Mononuclear cell (primary cell): Measurements from ENCODE around the gene OR10AG1. TPM values are rescaled to one million over a fixed set of nuclear protein-coding genes. Genes with fewer than 3 reads are reported as not detected.

Source experiments
- H3K27me3 ChIP-seq: 2 replicates; pipeline ENCODE4 v1.6.0; 2011; ENCODE audit warnings: low read length, control low read depth; ENCODE audit not compliant: insufficient read depth
- H3K4me1 ChIP-seq: 2 replicates; pipeline ENCODE4 v1.5.1; 2011; ENCODE audit warnings: mild to moderate bottlenecking, low read length, control low read depth; ENCODE audit not compliant: insufficient read depth
- H3K4me3 ChIP-seq: 2 replicates; pipeline ENCODE4 v1.5.1; 2011; ENCODE audit warnings: mild to moderate bottlenecking, low read length, moderate library complexity
- H3K9me3 ChIP-seq: 2 replicates; pipeline ENCODE4 v1.5.1; 2011; ENCODE audit warnings: low read depth, mild to moderate bottlenecking, control low read depth, low read length
- total RNA-seq: library from RNA; depleted of rRNA; stranded (reverse); fragments of >200 nt; gene quantifications from one replicate; pipeline ENCODE4 v1.2.3, GENCODE V29; 2012

OR10AG1 gene
- not detected for total RNA-seq

GRCh38 chr11:55969845-55970244 is at the start of gene OR10AG1:
TSS of gene OR10AG1 (minus strand) at chr11:55969945. CDS start at chr11:55969907, 38 bp downstream.
- Histone ChIP-seq H3K9me3 (no peaks in the 10 kb centered on the region), H3K4me1 (no peaks in the 10 kb centered on the region), H3K27me3 (no peaks in the 10 kb centered on the region), H3K4me3 (no peak within 1 kb of the TSS)

GRCh38 chr11:56013805-56014204 is 44.1 kb upstream of the OR10AG1 start:
- Histone ChIP-seq H3K4me1 (no peaks in the 10 kb centered on the region), H3K9me3 (peaks cover under 1% of the 10 kb centered on the region), H3K4me3 (no peak overlapping the region), H3K27me3 (no peaks in the 10 kb centered on the region)

- Histone ChIP-seq H3K9me3 (peaks cover 5% of the 10 kb centered on the region), H3K27me3 (no peaks in the 10 kb centered on the region), H3K4me3 (no peak overlapping the region), H3K4me1 (no peaks in the 10 kb centered on the region)
These were observed 41.0 kb upstream of the OR10AG1 start for GRCh38 chr11:56010716-56011115.

GRCh38 chr11:55994525-55994924 is 24.8 kb upstream of the OR10AG1 start, which contains the start of gene OR5F1:
TSS of gene OR5F1 (minus strand) at chr11:55994625. CDS start at chr11:55994625, 0 bp downstream.
- H3K4me1 ChIP-seq: no peaks in the 10 kb centered on the region
- H3K27me3 ChIP-seq: no peaks in the 10 kb centered on the region
- H3K9me3 ChIP-seq: peaks cover 4% of the 10 kb centered on the region
- H3K4me3 ChIP-seq: no peak within 1 kb of the TSS

- H3K27me3 ChIP-seq: no peaks in the 10 kb centered on the region
- H3K4me3 ChIP-seq: no peak overlapping the region
- no peaks in the 10 kb centered on the region for H3K4me1 ChIP-seq
- no peaks in the 10 kb centered on the region for H3K9me3 ChIP-seq
These were observed 1.2 kb upstream of the OR10AG1 start for GRCh38 chr11:55970935-55971334.

GRCh38 chr11:55967914-55968313 is 1.8 kb downstream of the OR10AG1 start:
- no peaks in the 10 kb centered on the region for H3K9me3 ChIP-seq
- H3K4me3 ChIP-seq: no peak overlapping the region
- no peaks in the 10 kb centered on the region for H3K27me3 ChIP-seq
- H3K4me1 ChIP-seq: no peaks in the 10 kb centered on the region

- Histone ChIP-seq H3K4me3 (no peak overlapping the region), H3K27me3 (no peaks in the 10 kb centered on the region), H3K9me3 (no peaks in the 10 kb centered on the region), H3K4me1 (no peaks in the 10 kb centered on the region)
These were observed 3.4 kb downstream of the OR10AG1 start for GRCh38 chr11:55966391-55966790.

- Histone ChIP-seq H3K9me3 (no peaks in the 10 kb centered on the region), H3K27me3 (no peaks in the 10 kb centered on the region), H3K4me3 (no peak overlapping the region), H3K4me1 (no peaks in the 10 kb centered on the region)
These were observed 13.2 kb downstream of the OR10AG1 start for GRCh38 chr11:55956521-55956920.

GRCh38 chr11:55949330-55949729 is 20.4 kb downstream of the OR10AG1 start:
- no peak overlapping the region for H3K4me3 ChIP-seq
- H3K9me3 ChIP-seq: no peaks in the 10 kb centered on the region
- H3K27me3 ChIP-seq: no peaks in the 10 kb centered on the region
- H3K4me1 ChIP-seq: no peaks in the 10 kb centered on the region

GRCh38 chr11:55942785-55943392 is 26.9 kb downstream of the OR10AG1 start:
- H3K27me3 ChIP-seq: no peaks in the 10 kb centered on the region
- no peak overlapping the region for H3K4me3 ChIP-seq
- H3K9me3 ChIP-seq: no peaks in the 10 kb centered on the region
- H3K4me1 ChIP-seq: no peaks in the 10 kb centered on the region

- no peaks in the 10 kb centered on the region for H3K4me1 ChIP-seq
- no peaks in the 10 kb centered on the region for H3K27me3 ChIP-seq
- H3K4me3 ChIP-seq: no peak within 1 kb of the TSS
- H3K9me3 ChIP-seq: no peaks in the 10 kb centered on the region
These were observed 33.4 kb downstream of the OR10AG1 start, which contains the start of gene OR5I1 for GRCh38 chr11:55936300-55936699. TSS of gene OR5I1 (minus strand) at chr11:55936400. CDS start at chr11:55936400, 0 bp downstream.

- Histone ChIP-seq H3K4me3 (no peak overlapping the region), H3K4me1 (no peaks in the 10 kb centered on the region)
These were observed 49.2 kb downstream of the OR10AG1 start for GRCh38 chr11:55920537-55920936.

More at GRCh38 chr11:55920537-55920936, 49.2 kb downstream of the OR10AG1 start:
- no peaks in the 10 kb centered on the region for H3K9me3 ChIP-seq
- H3K27me3 ChIP-seq: no peaks in the 10 kb centered on the region

Other genes with a start within 250 kb of the OR10AG1 start
- gene OR5D13, start 196.5 kb downstream of the OR10AG1 start, total RNA-seq: not detected
- gene OR5D14, start 174.4 kb downstream of the OR10AG1 start, total RNA-seq: not detected
- not detected for gene OR5L1, start 158.6 kb downstream of the OR10AG1 start, total RNA-seq
- not detected for gene OR5D18, start 150.3 kb downstream of the OR10AG1 start, total RNA-seq
- gene OR5L2, start 142.7 kb downstream of the OR10AG1 start, total RNA-seq: not detected
- not detected for gene OR5D16, start 131.2 kb downstream of the OR10AG1 start, total RNA-seq
- gene TRIM51, start 86.6 kb downstream of the OR10AG1 start, total RNA-seq: not detected
- not detected for gene OR5W2, start 55.4 kb downstream of the OR10AG1 start, total RNA-seq
- gene OR5I1, start 33.5 kb downstream of the OR10AG1 start, total RNA-seq: not detected
- not detected for gene OR5F1, start 24.7 kb upstream of the OR10AG1 start, total RNA-seq
- gene OR5AS1, start 57.7 kb upstream of the OR10AG1 start, total RNA-seq: 0.10 TPM
- gene OR8I2, start 123.4 kb upstream of the OR10AG1 start, total RNA-seq: not detected
- not detected for gene OR8H2, start 133.7 kb upstream of the OR10AG1 start, total RNA-seq
- not detected for gene OR8H3, start 152.4 kb upstream of the OR10AG1 start, total RNA-seq
- not detected for gene OR8J3, start 170.3 kb upstream of the OR10AG1 start, total RNA-seq
- gene OR8K5, start 190.4 kb upstream of the OR10AG1 start, total RNA-seq: not detected
- gene OR5J2, start 206.7 kb upstream of the OR10AG1 start, total RNA-seq: not detected